SJSA1 (cell line): ENCODE measurements around the gene AHNAK2. TPM values are rescaled to one million over a fixed set of nuclear protein-coding genes. Genes with fewer than 3 reads are reported as not detected.

Experiments
- DNase-seq, 2 experiments: peaks; one replicate each; pipeline ENCODE4 v3.0.0-alpha.2; 2015 to 2020; ENCODE audit warnings: low spot score in 2 of 2, low read depth in 1 of 2
- H3K27ac ChIP-seq: fragments of 250-450 bp; sonication (Bioruptor Pico); 2 replicates; pipeline ENCODE4 v1.5.1; 2020; ENCODE audit warnings: mild to moderate bottlenecking, moderate library complexity
- H3K27me3 ChIP-seq: fragments of 250-450 bp; sonication (Bioruptor Pico); replicated peaks from 2 replicates; pipeline ENCODE4 v1.5.1; 2020; ENCODE audit warnings: mild to moderate bottlenecking, moderate library complexity
- H3K36me3 ChIP-seq: fragments of 250-450 bp; sonication (Bioruptor Pico); 2 replicates; pipeline ENCODE4 v1.5.1; 2020; ENCODE audit warnings: mild to moderate bottlenecking
- H3K4me1 ChIP-seq: fragments of 250-450 bp; sonication (Bioruptor Pico); replicated peaks from 2 replicates; pipeline ENCODE4 v1.6.1; 2021; ENCODE audit warnings: mild to moderate bottlenecking
- H3K4me3 ChIP-seq: fragments of 250-450 bp; sonication (Bioruptor Pico); 2 replicates; pipeline ENCODE4 v1.5.1; 2020; ENCODE audit warnings: mild to moderate bottlenecking
- H3K9me3 ChIP-seq: fragments of 250-450 bp; sonication (Bioruptor Pico); replicated peaks from 2 replicates; pipeline ENCODE4 v1.5.1; 2020; ENCODE audit warnings: mild to moderate bottlenecking
- total RNA-seq: library from RNA; depleted of rRNA; stranded (reverse); fragments of >200 nt; shearing (Covaris generic); gene quantifications from 2 replicates; pipeline ENCODE4 v1.2.3, GENCODE V29; 2014

Gene AHNAK2
- total RNA-seq, 1 experiment from 2014 or later = 8.9 TPM

- no peak overlapping the region for H3K4me3 ChIP-seq
- H3K27me3 ChIP-seq = no peaks in the 10 kb centered on the region
- no peak for DNase-seq
- no peaks in the 10 kb centered on the region for H3K36me3 ChIP-seq
- H3K27ac ChIP-seq = no peak overlapping the region
- H3K4me1 ChIP-seq = no peaks in the 10 kb centered on the region
- peaks cover 4% of the 10 kb centered on the region for H3K9me3 ChIP-seq
Measured at GRCh38 chr14:104903990-104904389, 74.2 kb downstream of the AHNAK2 start.

DNA sequence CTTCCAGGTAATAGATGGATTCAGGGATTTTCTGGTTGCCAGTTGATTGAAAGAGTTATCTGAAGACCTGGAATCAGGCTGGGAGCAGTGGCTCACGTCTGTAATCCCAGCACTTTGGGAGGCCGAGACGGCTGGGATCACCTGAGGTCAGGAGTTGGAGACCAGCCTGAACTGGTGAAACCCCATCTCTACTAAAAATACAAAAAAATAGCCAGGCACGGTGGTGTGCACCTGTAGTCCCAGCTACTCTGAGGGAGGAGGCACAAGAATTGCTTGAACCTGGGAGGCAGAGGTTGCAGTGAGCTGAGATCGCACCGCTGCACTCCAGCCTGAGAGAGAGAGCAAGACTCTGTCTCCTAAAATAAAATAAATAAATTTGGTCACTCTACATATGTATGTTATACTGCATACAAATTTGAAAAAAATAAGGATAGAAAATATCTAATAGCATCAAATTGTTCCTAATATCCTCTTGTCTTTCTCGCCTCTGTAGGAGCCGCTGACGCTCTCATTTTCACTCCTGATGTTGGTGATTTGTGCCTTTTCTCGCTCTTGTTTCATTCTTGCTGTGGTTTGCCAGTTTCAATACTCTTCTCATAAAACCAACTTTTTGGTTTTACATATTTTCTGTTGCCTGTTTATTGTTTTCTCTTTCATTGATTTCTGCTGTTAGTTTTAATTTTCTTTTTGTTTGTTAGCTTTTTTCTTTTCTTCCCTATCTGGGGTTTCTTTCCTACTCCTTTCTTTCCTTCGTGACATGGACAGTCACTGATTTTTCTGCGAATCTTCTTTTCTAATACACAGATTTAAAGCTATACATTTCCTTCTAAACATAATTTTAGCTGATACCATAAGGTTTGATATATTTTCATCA is 77.3 kb downstream of the AHNAK2 start:
- no peaks in the 10 kb centered on the region for H3K27me3 ChIP-seq

DNA sequence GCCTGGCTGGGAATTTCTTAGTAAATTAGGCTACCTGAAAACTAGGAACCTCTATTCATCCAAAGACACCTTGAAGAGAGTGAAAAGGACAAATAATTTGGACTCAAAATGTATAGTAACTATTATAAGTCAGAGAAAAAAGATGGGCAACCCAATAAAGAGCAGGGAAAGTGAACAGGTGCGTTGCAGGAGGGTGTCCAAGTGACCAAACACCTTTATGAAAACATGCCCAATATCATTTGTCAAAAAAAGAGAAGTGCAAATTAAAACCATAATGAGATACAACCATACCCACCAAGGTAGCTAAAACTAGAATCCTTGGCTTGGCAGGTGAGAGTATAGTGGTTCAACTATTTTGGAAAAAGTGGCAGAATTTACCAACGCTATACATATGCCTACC is 78.4 kb downstream of the AHNAK2 start:
- H3K4me1 ChIP-seq = no peaks in the 10 kb centered on the region
- no peaks in the 10 kb centered on the region for H3K27me3 ChIP-seq
- no peaks in the 10 kb centered on the region for H3K36me3 ChIP-seq
- H3K4me3 ChIP-seq = no peak overlapping the region
- peaks cover 4% of the 10 kb centered on the region; the same call in 1 of the 2 replicates for H3K9me3 ChIP-seq
- H3K27ac ChIP-seq = no peak overlapping the region
- no peak for DNase-seq

More for the DNA sequence above, 77.3 kb downstream of the AHNAK2 start:
- H3K36me3 ChIP-seq = no peaks in the 10 kb centered on the region
- H3K27ac ChIP-seq = no peak overlapping the region
- H3K4me1 ChIP-seq = no peaks in the 10 kb centered on the region
- DNase-seq = no peak
- peaks cover 4% of the 10 kb centered on the region; the same call in 1 of the 2 replicates for H3K9me3 ChIP-seq
- H3K4me3 ChIP-seq = no peak overlapping the region

- Histone ChIP-seq H3K9me3 (peaks cover 4% of the 10 kb centered on the region; the same call in 1 of the 2 replicates), H3K36me3 (no peaks in the 10 kb centered on the region), H3K4me3 (no peak overlapping the region), H3K4me1 (no peaks in the 10 kb centered on the region), H3K27me3 (no peaks in the 10 kb centered on the region), H3K27ac (no peak overlapping the region)
- DNase-seq = no peak
Measured at GRCh38 chr14:104898870-104899510, 79.2 kb downstream of the AHNAK2 start.

DNA sequence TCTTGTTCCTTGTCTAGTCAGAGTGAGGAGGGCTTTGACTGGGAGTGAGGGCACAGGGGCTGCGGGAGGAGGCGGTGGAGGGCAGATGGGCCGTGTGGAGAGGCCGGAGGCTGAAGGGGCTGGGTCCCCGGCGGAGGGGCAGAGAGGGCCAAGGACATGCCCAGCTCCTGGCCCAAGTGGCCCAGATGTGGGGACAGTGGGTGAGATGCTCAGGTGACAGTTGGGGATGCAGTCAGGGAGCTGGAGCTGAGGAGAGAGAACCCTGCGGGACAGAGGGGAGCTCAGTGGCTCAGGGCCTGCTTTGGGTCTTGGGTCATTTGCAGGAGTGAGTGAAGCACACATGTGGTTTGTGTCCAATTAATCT is 80.0 kb downstream of the AHNAK2 start:
- Histone ChIP-seq H3K4me3 (no peak overlapping the region), H3K36me3 (no peaks in the 10 kb centered on the region), H3K27me3 (no peaks in the 10 kb centered on the region), H3K9me3 (no peaks in the 10 kb centered on the region), H3K27ac (no peak overlapping the region), H3K4me1 (no peaks in the 10 kb centered on the region)
- no peak for DNase-seq

DNA sequence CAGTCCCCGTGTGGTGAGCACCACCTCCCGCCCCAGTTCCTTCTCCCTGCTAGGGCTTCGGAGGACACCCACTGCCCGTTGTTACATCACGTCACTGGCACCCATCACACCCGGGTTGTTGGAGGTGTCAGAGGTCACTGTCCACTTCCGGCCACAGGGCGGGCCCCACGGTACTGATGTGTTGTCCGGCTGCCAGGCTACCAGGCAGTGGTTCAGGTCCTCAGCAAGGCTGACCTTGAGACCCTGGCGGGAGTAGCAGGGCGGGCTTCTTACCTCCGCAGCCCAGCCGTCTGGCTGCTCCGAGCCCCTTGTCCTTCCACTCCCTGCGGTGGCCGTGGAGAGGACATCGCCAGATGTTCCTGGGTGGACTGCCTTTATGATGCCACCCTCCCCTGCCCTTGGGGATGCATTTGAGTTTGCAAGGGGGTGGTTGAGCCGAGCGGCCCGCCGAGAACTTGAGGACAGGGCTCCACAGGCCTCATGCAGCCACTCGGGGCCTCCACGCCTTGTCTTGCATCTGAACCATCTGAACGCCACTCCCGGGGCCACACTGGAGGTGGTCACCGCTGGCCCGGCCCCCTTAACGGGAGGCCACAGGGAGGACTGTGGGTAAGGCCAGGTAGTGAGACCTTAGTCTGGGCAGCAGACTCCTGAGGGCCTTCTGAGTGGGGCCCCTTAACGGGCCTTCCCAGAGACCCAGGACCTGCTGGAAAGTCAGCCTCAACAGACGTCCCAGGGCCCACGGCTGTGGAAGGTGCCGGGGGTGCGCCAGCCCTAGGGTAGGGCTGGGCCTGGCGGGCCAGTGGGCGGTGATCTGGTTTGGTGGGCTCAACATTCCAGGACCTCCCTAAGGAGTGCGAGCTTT is 80.6 kb downstream of the AHNAK2 start:
- H3K36me3 ChIP-seq = no peaks in the 10 kb centered on the region
- H3K4me1 ChIP-seq = no peaks in the 10 kb centered on the region
- no peak overlapping the region for H3K4me3 ChIP-seq
- DNase-seq = no peak
- H3K27me3 ChIP-seq = no peaks in the 10 kb centered on the region
- H3K9me3 ChIP-seq = no peaks in the 10 kb centered on the region
- H3K27ac ChIP-seq = no peak overlapping the region

GRCh38 chr14:104895786-104896661 is 82.2 kb downstream of the AHNAK2 start:
- Histone ChIP-seq H3K4me1 (no peaks in the 10 kb centered on the region), H3K27ac (no peak overlapping the region), H3K4me3 (no peak overlapping the region), H3K9me3 (no peaks in the 10 kb centered on the region), H3K36me3 (no peaks in the 10 kb centered on the region), H3K27me3 (no peaks in the 10 kb centered on the region)
- no peak for DNase-seq

DNA sequence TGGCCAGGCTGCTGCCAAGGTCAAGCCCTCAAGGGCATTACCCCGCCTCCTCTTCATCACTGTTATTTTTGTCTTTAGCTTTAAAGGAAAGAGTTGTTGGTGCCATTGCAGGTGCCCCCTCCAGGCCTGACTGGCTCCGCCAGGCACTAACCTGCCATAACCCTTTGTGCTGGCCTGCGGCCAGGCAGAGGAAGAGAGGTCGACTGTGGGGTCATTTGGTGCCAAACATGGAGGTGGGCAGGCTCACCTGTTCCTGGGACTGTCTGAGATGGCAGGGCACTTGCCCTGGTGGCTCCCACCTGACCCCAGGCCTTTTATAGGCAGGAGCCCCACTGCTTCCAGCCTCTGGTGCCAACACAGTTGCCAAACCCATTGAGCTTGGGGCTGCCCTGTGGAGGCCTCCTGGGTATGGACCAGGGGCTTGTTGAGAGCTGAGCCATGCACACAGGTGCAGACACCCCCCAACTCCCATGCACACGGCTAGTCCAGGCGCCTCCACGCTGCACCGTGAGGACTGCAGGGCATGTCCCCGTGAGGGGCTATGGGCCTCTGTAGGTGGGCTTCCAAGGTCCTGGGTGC is 82.9 kb downstream of the AHNAK2 start:
- no peak overlapping the region for H3K4me3 ChIP-seq
- no peak overlapping the region for H3K27ac ChIP-seq
- no peak for DNase-seq
- H3K9me3 ChIP-seq = no peaks in the 10 kb centered on the region
- H3K36me3 ChIP-seq = no peaks in the 10 kb centered on the region
- H3K27me3 ChIP-seq = no peaks in the 10 kb centered on the region
- no peaks in the 10 kb centered on the region for H3K4me1 ChIP-seq

GRCh38 chr14:104894331-104895206 is 83.6 kb downstream of the AHNAK2 start:
- no peak overlapping the region for H3K27ac ChIP-seq
- H3K9me3 ChIP-seq = no peaks in the 10 kb centered on the region
- no peaks in the 10 kb centered on the region for H3K36me3 ChIP-seq
- no peaks in the 10 kb centered on the region for H3K27me3 ChIP-seq
- DNase-seq = no peak
- H3K4me3 ChIP-seq = no peak overlapping the region
- no peaks in the 10 kb centered on the region for H3K4me1 ChIP-seq

GRCh38 chr14:104893435-104894207 is 84.6 kb downstream of the AHNAK2 start:
- no peaks in the 10 kb centered on the region for H3K9me3 ChIP-seq
- no peak overlapping the region for H3K4me3 ChIP-seq
- no peak overlapping the region for H3K27ac ChIP-seq
- H3K36me3 ChIP-seq = no peaks in the 10 kb centered on the region
- H3K4me1 ChIP-seq = no peaks in the 10 kb centered on the region
- no peaks in the 10 kb centered on the region for H3K27me3 ChIP-seq
- DNase-seq = no peak

DNA sequence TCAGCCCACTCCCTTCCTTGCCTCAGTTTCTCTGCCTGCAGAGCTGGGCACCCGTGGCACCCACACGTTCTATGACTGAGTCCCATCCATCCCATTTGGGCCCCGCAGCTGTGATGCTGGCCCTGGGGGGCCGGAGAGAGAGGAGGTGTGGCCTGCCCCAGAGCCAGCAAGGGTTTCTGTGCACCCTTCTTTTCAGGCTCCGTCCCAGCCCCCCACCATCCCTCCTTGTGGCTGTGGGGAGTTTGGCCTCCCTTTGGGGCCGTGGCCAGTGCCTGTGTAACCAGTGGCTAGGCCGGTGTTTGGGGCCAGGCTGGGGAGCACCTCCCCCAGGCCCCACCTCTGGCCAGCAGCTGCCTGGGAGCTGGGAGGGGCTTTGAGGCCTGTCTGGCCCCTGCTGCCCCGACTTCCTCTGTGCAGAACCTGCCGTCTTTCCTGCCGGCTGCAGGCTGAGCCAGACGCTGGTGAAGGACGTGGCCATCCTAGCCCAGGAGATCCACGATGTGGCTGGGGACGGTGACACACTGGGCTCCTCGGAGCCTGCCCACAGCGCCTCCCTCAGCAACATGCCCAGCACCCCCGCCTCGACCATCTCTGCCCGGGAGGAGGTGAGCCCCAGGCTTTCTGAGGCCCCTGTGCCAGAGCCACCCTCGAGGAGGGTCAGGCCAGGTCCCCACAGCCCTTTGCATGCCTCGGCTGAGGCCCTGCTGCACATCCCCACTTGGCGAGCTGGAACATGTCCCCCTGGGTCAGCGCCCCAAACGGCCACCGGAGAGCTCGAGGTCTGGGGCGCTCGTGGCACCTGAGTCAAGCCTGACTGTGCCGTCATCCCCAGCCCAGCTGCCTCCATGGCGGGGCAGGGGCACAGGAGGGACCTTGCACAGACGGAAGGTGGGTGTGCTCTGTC is 85.4 kb downstream of the AHNAK2 start:
- Histone ChIP-seq H3K27me3 (no peaks in the 10 kb centered on the region), H3K27ac (no peak overlapping the region), H3K36me3 (no peaks in the 10 kb centered on the region), H3K4me3 (no peak overlapping the region), H3K4me1 (no peaks in the 10 kb centered on the region), H3K9me3 (no peaks in the 10 kb centered on the region)
- no peak for DNase-seq
